ENCODE data around the gene PATJ. TPM values are rescaled to one million over a fixed set of nuclear protein-coding genes. Genes with fewer than 3 reads are reported as not detected.
A peak's percentile ranks its signal among the peaks of the same experiment; 100 is the strongest.

PATJ gene
- total and polyA plus RNA-seq, 7 experiments from 2014 or later = 13.4 to 64.5 (median 33.3) TPM

DNA sequence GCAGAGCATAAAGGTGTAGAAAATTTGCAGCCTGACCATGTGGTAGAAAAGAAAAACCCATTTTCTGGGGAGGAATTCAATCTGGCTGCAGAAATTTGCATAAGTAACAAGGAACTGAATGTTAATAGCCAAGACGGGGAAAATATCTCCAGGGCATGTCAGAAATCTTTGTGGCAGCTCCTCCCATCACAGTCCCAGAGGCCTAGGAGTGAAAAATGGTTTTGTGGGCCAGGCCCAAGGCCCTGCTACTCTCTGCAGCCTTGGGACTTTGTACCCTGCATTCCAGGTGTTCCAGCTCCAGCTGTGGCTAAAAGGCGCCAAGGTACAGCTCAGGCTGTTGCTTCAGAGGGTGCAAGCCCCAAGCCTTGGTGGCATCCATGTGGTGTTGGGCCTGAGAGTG, 152.9 kb downstream of the PATJ start:
- ATAC-seq (no peak), DNase-seq (no peak)
- Mint-ChIP-seq H3K36me3 (peaks cover 8 to 73% (median 64%) of the 10 kb centered on the region in 5 donors), H3K27me3 (no peaks in the 10 kb centered on the region), H3K27ac (no peak overlapping the region), H3K4me1 (peaks cover 0 to 3% (median 0%) of the 10 kb centered on the region in 7 donors), H3K9me3 (peaks cover 0 to 8% (median 0%) of the 10 kb centered on the region in 11 donors), H3K4me3 (no peak overlapping the region)
- H3K27ac ChIP-seq (ENCODE audit: low read depth, low read length) = no peak overlapping the region
- no peaks in the 10 kb centered on the region for H3K4me1 ChIP-seq (ENCODE audit: control insufficient read depth in 2 of 2, insufficient read depth in 2 of 2, low read length in 2 of 2)
- intact Hi-C loops (cut with micrococcal nuclease) = no loop called here
- no peaks in the 10 kb centered on the region for H3K27me3 ChIP-seq (ENCODE audit: control insufficient read depth in 2 of 2, insufficient read depth in 2 of 2, low read length in 2 of 2)
- H3K36me3 ChIP-seq (ENCODE audit: control insufficient read depth in 2 of 3, insufficient read depth in 3 of 3, low read length in 3 of 3) = peaks cover 0 to 26% (median 0%) of the 10 kb centered on the region in 3 experiments
- CTCF ChIA-PET = no interaction called here
- no peak overlapping the region for H3K4me3 ChIP-seq (ENCODE audit: low read length)
- POLR2A ChIA-PET = no interaction called here
- H3K9me3 ChIP-seq (ENCODE audit: control insufficient read depth in 2 of 3, low read length in 3 of 3) = no peaks in the 10 kb centered on the region

DNA sequence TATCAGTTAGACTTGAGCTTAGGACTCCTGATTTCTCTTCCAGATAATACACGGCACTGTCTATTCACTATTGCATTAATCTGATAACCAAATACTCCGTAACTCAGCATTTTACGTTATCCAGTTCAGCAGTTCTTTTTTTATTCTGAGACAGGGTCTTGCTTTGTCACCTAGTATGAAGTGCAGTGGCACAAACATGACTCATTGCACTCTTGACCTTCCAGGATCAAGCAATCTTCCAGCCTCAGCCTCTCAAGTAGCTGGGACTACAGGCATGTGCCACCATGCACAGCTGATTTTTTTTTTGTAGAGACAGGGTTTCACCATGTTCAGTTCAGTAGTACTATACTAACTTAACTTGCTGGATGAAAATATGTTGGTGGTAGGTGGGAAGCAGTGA, 156.4 kb downstream of the PATJ start:
- Histone ChIP-seq H3K9me3 (ENCODE audit: control insufficient read depth in 2 of 3, low read length in 3 of 3) (no peaks in the 10 kb centered on the region), H3K4me3 (ENCODE audit: low read length) (no peak overlapping the region), H3K27me3 (ENCODE audit: control insufficient read depth in 2 of 2, insufficient read depth in 2 of 2, low read length in 2 of 2) (no peaks in the 10 kb centered on the region), H3K4me1 (ENCODE audit: control insufficient read depth in 2 of 2, insufficient read depth in 2 of 2, low read length in 2 of 2) (no peaks in the 10 kb centered on the region), H3K27ac (ENCODE audit: low read depth, low read length) (no peak overlapping the region), H3K36me3 (ENCODE audit: control insufficient read depth in 2 of 3, insufficient read depth in 3 of 3, low read length in 3 of 3) (peaks cover 0 to 18% (median 0%) of the 10 kb centered on the region in 3 experiments)
- H3K4me1 Mint-ChIP-seq = no peaks in the 10 kb centered on the region
- no peak overlapping the region for H3K4me3 Mint-ChIP-seq
- no peak overlapping the region for H3K27ac Mint-ChIP-seq
- CTCF ChIA-PET = no interaction called here
- peaks cover 0 to 8% (median 0%) of the 10 kb centered on the region in 11 donors for H3K9me3 Mint-ChIP-seq
- intact Hi-C loops (cut with micrococcal nuclease) = no loop called here
- peaks cover 10 to 71% (median 62%) of the 10 kb centered on the region in 5 donors for H3K36me3 Mint-ChIP-seq
- POLR2A ChIA-PET = no interaction called here
- DNase-seq (no peak), ATAC-seq (no peak)
- H3K27me3 Mint-ChIP-seq = no peaks in the 10 kb centered on the region

DNA sequence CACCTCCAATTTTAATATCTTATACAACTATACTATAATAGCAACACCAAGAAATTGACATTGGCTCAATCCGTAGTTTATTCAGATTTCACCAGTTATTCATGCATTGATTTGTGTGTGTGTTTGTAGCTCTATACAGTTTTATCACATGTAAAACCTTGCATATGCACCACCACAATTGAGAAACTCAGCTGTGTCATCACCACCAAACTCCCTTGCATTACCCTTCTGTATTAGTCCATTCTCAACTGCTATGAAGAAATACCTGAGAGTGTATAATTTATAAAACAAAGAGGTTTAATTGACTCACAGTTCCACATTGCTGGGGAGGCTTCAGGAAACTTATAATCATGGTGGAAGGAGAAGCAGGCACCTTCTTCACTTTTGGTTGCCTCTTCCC, 162.1 kb downstream of the PATJ start:
- H3K27ac ChIP-seq (ENCODE audit: low read depth, low read length) = no peak overlapping the region
- Mint-ChIP-seq H3K4me1 (no peaks in the 10 kb centered on the region), H3K9me3 (no peaks in the 10 kb centered on the region), H3K36me3 (peaks cover 0 to 80% (median 46%) of the 10 kb centered on the region in 5 donors), H3K27ac (no peak overlapping the region), H3K4me3 (no peak overlapping the region), H3K27me3 (no peaks in the 10 kb centered on the region)
- ChIA-PET POLR2A (no interaction called here), CTCF (no interaction called here)
- intact Hi-C loops (cut with micrococcal nuclease) = no loop called here
- DNase-seq (no peak), ATAC-seq (no peak)
- no peaks in the 10 kb centered on the region for H3K27me3 ChIP-seq (ENCODE audit: control insufficient read depth in 2 of 2, insufficient read depth in 2 of 2, low read length in 2 of 2)
- no peaks in the 10 kb centered on the region for H3K4me1 ChIP-seq (ENCODE audit: control insufficient read depth in 2 of 2, insufficient read depth in 2 of 2, low read length in 2 of 2)
- H3K4me3 ChIP-seq (ENCODE audit: low read length) = no peak overlapping the region
- no peaks in the 10 kb centered on the region for H3K9me3 ChIP-seq (ENCODE audit: control insufficient read depth in 2 of 3, low read length in 3 of 3)
- H3K36me3 ChIP-seq (ENCODE audit: control insufficient read depth in 2 of 3, insufficient read depth in 3 of 3, low read length in 3 of 3) = peaks cover 0 to 28% (median 0%) of the 10 kb centered on the region in 3 experiments

DNA sequence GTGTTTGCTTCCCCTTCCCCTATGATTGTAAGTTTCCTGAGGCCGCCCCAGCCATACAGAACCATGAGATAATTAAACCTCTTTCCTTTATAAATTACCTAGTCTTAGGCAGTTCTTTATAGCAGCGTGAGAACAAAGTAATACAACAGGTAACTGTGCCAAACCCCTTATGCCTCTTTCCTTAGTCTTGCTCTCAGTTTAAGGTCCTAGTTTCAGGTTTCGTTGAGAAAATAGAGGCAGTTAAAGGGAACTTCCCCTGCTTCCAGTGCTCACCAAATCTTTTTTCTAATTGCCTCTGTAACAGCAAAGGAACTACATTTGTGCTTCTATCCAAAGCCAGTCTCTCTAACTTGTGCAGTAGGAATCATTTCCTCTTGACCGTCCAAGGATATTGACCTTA, 164.8 kb downstream of the PATJ start:
- no peaks in the 10 kb centered on the region for H3K4me1 Mint-ChIP-seq
- CTCF ChIA-PET = no interaction called here

DNA sequence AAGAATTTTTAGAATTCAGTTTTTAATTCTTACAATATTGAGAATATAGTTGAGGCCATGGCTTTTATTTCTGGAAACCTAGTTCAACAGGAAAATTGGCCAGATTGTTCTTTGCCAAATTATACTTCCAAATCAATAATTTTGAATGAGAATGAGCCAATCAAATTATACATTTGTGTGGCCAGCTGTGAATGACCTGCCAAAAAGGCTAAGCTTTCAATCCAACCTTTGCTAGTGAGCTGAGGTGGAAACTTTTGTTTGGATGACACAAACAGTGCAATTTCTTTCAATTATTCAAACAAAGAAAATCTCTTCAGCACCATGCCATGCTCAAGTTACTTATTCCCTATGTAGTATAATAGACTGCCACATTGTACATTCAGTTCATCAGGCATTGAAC, 167.8 kb downstream of the PATJ start:
- H3K4me3 ChIP-seq (ENCODE audit: low read length) = no peak overlapping the region
- H3K27me3 Mint-ChIP-seq = no peaks in the 10 kb centered on the region
- no peaks in the 10 kb centered on the region for H3K4me1 Mint-ChIP-seq
- H3K9me3 Mint-ChIP-seq = no peaks in the 10 kb centered on the region
- H3K27me3 ChIP-seq (ENCODE audit: control insufficient read depth in 2 of 2, insufficient read depth in 2 of 2, low read length in 2 of 2) = no peaks in the 10 kb centered on the region
- no peak for DNase-seq
- peaks cover 0 to 27% (median 0%) of the 10 kb centered on the region in 3 experiments for H3K36me3 ChIP-seq (ENCODE audit: control insufficient read depth in 2 of 3, insufficient read depth in 3 of 3, low read length in 3 of 3)
- H3K4me1 ChIP-seq (ENCODE audit: control insufficient read depth in 2 of 2, insufficient read depth in 2 of 2, low read length in 2 of 2) = no peaks in the 10 kb centered on the region
- intact Hi-C loops (cut with micrococcal nuclease) = no loop called here
- no peaks in the 10 kb centered on the region for H3K9me3 ChIP-seq (ENCODE audit: control insufficient read depth in 2 of 3, low read length in 3 of 3)
- no peak for ATAC-seq
- ChIA-PET POLR2A (no interaction called here), CTCF (no interaction called here)
- H3K4me3 Mint-ChIP-seq = no peak overlapping the region
- peaks cover 0 to 66% (median 27%) of the 10 kb centered on the region in 5 donors for H3K36me3 Mint-ChIP-seq
- no peak overlapping the region for H3K27ac Mint-ChIP-seq
- H3K27ac ChIP-seq (ENCODE audit: low read depth, low read length) = no peak overlapping the region

More for the DNA sequence above, 164.8 kb downstream of the PATJ start:
- H3K36me3 ChIP-seq (ENCODE audit: control insufficient read depth in 2 of 3, insufficient read depth in 3 of 3, low read length in 3 of 3) = peaks cover 0 to 21% (median 0%) of the 10 kb centered on the region in 3 experiments
- Mint-ChIP-seq H3K27me3 (no peaks in the 10 kb centered on the region), H3K9me3 (no peaks in the 10 kb centered on the region), H3K4me3 (no peak overlapping the region), H3K27ac (peak overlapping the region in 1 of 9 donors; percentile 17), H3K36me3 (peaks cover 0 to 72% (median 33%) of the 10 kb centered on the region in 5 donors)
- no peak overlapping the region for H3K27ac ChIP-seq (ENCODE audit: low read depth, low read length)
- POLR2A ChIA-PET = no interaction called here
- H3K27me3 ChIP-seq (ENCODE audit: control insufficient read depth in 2 of 2, insufficient read depth in 2 of 2, low read length in 2 of 2) = no peaks in the 10 kb centered on the region
- H3K4me3 ChIP-seq (ENCODE audit: low read length) = no peak overlapping the region
- no peaks in the 10 kb centered on the region for H3K9me3 ChIP-seq (ENCODE audit: control insufficient read depth in 2 of 3, low read length in 3 of 3)
- H3K4me1 ChIP-seq (ENCODE audit: control insufficient read depth in 2 of 2, insufficient read depth in 2 of 2, low read length in 2 of 2) = no peaks in the 10 kb centered on the region
- DNase-seq (no peak), ATAC-seq (no peak)
- intact Hi-C loops (cut with micrococcal nuclease) = no loop called here

DNA sequence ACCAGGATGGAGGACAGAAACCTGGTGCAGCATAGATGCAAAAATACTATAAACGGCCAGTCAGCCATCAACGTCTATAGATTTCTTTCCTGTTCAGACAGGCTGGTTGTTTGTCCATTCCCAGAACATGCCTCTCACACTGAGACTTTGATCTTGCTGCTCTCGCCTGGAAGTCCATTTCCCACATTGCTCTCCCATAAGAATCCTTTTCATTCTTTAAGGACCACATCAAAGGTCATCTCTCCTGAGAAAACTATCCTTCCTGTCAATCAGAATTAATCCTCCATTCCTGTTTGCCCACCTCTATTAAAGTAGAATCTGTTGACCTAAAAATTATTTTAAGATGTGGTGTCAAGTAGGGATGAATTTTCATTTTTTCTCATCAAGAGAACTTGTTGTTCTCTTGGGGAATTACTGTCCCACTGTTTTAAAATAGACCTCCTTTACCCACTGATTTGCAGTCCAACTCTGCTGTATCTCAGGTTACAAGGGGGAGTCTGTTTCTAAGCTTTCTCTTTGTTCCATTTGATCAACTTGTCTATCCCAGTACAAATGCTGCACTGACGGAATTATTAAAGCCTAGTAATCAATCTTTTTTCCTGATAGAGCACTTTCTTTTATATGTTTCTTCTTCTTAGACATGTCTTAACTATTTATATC, 172.7 kb downstream of the PATJ start:
- ChIA-PET POLR2A (no interaction called here), CTCF (no interaction called here)
- peaks cover 0 to 40% (median 34%) of the 10 kb centered on the region in 5 donors for H3K36me3 Mint-ChIP-seq
- no peaks in the 10 kb centered on the region for H3K27me3 Mint-ChIP-seq
- no peak overlapping the region for H3K27ac Mint-ChIP-seq
- Histone ChIP-seq H3K4me3 (ENCODE audit: low read length) (no peak overlapping the region), H3K9me3 (ENCODE audit: control insufficient read depth in 2 of 3, low read length in 3 of 3) (no peaks in the 10 kb centered on the region), H3K27me3 (ENCODE audit: control insufficient read depth in 2 of 2, insufficient read depth in 2 of 2, low read length in 2 of 2) (no peaks in the 10 kb centered on the region), H3K4me1 (ENCODE audit: control insufficient read depth in 2 of 2, insufficient read depth in 2 of 2, low read length in 2 of 2) (no peaks in the 10 kb centered on the region), H3K36me3 (ENCODE audit: control insufficient read depth in 2 of 3, insufficient read depth in 3 of 3, low read length in 3 of 3) (peaks cover 0 to 14% (median 0%) of the 10 kb centered on the region in 3 experiments), H3K27ac (ENCODE audit: low read depth, low read length) (no peak overlapping the region)
- no peaks in the 10 kb centered on the region for H3K4me1 Mint-ChIP-seq
- ATAC-seq (no peak), DNase-seq (no peak)
- peaks cover 0 to 5% (median 0%) of the 10 kb centered on the region in 11 donors for H3K9me3 Mint-ChIP-seq
- intact Hi-C loops (cut with micrococcal nuclease) = no loop called here
- no peak overlapping the region for H3K4me3 Mint-ChIP-seq

DNA sequence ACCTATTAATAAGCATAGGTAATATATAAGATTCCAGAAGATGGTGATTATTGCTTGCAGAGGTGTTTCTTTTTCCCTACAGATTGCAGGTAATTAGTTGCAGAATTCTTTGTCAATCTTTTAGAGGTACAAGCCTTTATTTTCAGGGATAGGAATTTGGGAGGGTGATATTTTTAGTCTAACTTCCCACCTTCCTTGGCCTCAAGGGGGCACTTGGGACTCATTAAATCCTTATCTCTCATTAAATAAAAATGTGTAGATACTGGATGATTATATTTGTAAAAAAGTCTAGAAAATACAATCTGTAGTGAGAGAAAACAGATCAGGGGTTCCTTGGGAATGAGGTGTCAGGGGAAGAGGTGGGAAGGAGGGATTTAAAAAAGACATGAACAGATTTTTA, 179.2 kb downstream of the PATJ start:
- Histone ChIP-seq H3K4me1 (ENCODE audit: control insufficient read depth in 2 of 2, insufficient read depth in 2 of 2, low read length in 2 of 2) (no peaks in the 10 kb centered on the region), H3K27me3 (ENCODE audit: control insufficient read depth in 2 of 2, insufficient read depth in 2 of 2, low read length in 2 of 2) (no peaks in the 10 kb centered on the region), H3K27ac (ENCODE audit: low read depth, low read length) (no peak overlapping the region), H3K9me3 (ENCODE audit: control insufficient read depth in 2 of 3, low read length in 3 of 3) (no peaks in the 10 kb centered on the region), H3K36me3 (ENCODE audit: control insufficient read depth in 2 of 3, insufficient read depth in 3 of 3, low read length in 3 of 3) (peaks cover 0 to 5% (median 0%) of the 10 kb centered on the region in 3 experiments), H3K4me3 (ENCODE audit: low read length) (no peak overlapping the region)
- H3K27me3 Mint-ChIP-seq = no peaks in the 10 kb centered on the region
- no peak for DNase-seq
- H3K36me3 Mint-ChIP-seq = peaks cover 6 to 41% (median 38%) of the 10 kb centered on the region in 5 donors
- H3K9me3 Mint-ChIP-seq = peaks cover 0 to 3% (median 0%) of the 10 kb centered on the region in 11 donors
- no peak for ATAC-seq
- H3K4me1 Mint-ChIP-seq = no peaks in the 10 kb centered on the region
- H3K4me3 Mint-ChIP-seq = no peak overlapping the region
- ChIA-PET CTCF (no interaction called here), POLR2A (no interaction called here)
- intact Hi-C loops (cut with micrococcal nuclease) = no loop called here
- H3K27ac Mint-ChIP-seq = no peak overlapping the region

Measured in naive thymus-derived CD4-positive, alpha-beta T cell (primary cell).